Neutrophil (primary cell): ENCODE results near the gene NOL9.

Experiments
- H3K27ac ChIP-seq: fragments of 200-600 bp; sonication (generic); 2 replicates; pipeline ENCODE4 v1.5.1; 2016; ENCODE audit warnings: mild to moderate bottlenecking, moderate library complexity
- H3K27me3 ChIP-seq: fragments of 200-600 bp; sonication (generic); 2 replicates; pipeline ENCODE4 v1.6.0; 2016; ENCODE audit warnings: mild to moderate bottlenecking
- H3K36me3 ChIP-seq: fragments of 200-600 bp; sonication (generic); 2 replicates; pipeline ENCODE4 v1.5.1; 2017
- H3K4me1 ChIP-seq, 2 experiments: fragments of 200-600 bp in 1 of 2; sonication (generic) in 1 of 2; 1 replicate in 1 of 2; 2 replicates in 1 of 2; pipeline versions ENCODE4 v1.5.1 to v1.6.1; 2013 to 2016; ENCODE audit warnings: low read depth in 1 of 2, low read length in 1 of 2, mild to moderate bottlenecking in 1 of 2, moderate library complexity in 1 of 2; ENCODE audit not compliant: control insufficient read depth in 1 of 2, insufficient read depth in 1 of 2
- H3K4me3 ChIP-seq, 2 experiments: fragments of 200-600 bp in 1 of 2; sonication (generic) in 1 of 2; 1 replicate in 1 of 2; 2 replicates in 1 of 2; pipeline ENCODE4 v1.5.1; 2013 to 2016; ENCODE audit warnings: low read depth in 1 of 2, low read length in 1 of 2, mild to moderate bottlenecking in 1 of 2, moderate library complexity in 1 of 2
- H3K9me3 ChIP-seq: fragments of 200-600 bp; sonication (generic); 2 replicates; pipeline ENCODE4 v1.5.1; 2016
- TF ChIP-seq, protein P1 (sequence below): fragments of 200-600 bp; sonication (generic); IDR thresholded peaks from 2 replicates; pipeline ENCODE4 v1.5.1; 2016; ENCODE audit warnings: antibody characterized with exemption

Gene NOL9

DNA sequence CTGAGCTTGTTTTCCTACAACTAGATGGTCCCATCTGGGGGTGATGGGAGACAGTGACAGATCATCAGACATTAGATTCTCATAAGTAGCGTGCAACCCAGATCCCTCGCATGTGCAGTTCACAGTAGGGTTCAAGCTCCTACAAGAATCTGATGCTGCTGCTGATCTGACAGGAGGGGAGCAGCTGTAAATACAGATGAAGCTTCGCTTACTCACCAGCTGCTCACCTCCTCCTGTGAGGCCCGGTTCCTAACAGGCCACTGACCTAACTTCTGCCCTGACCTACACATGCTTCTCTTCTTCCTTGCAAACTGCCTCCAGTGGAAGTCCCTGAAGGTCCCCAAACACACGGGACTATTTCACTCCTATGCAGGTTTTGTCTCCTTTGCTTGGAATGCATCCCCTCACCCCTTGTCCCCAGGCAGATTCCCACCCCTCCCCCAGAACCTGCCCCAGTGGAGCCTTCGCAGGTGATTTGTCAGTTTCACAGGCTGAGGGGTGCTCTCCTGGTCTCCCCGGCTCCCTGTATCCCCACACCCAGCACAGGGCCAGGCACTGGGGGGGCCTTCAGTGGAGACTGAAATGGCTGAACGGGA is 19.8 kb upstream of the NOL9 start:
- Histone ChIP-seq H3K27ac (no peak overlapping the region), H3K27me3 (peaks cover 18% of the 10 kb centered on the region), H3K9me3 (no peaks in the 10 kb centered on the region), H3K4me1 (peaks cover 1 to 4% of the 10 kb centered on the region in 2 experiments), H3K4me3 (no peak overlapping the region), H3K36me3 (no peaks in the 10 kb centered on the region)
- TF ChIP-seq, protein P1, sequence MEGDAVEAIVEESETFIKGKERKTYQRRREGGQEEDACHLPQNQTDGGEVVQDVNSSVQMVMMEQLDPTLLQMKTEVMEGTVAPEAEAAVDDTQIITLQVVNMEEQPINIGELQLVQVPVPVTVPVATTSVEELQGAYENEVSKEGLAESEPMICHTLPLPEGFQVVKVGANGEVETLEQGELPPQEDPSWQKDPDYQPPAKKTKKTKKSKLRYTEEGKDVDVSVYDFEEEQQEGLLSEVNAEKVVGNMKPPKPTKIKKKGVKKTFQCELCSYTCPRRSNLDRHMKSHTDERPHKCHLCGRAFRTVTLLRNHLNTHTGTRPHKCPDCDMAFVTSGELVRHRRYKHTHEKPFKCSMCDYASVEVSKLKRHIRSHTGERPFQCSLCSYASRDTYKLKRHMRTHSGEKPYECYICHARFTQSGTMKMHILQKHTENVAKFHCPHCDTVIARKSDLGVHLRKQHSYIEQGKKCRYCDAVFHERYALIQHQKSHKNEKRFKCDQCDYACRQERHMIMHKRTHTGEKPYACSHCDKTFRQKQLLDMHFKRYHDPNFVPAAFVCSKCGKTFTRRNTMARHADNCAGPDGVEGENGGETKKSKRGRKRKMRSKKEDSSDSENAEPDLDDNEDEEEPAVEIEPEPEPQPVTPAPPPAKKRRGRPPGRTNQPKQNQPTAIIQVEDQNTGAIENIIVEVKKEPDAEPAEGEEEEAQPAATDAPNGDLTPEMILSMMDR = no peak

DNA sequence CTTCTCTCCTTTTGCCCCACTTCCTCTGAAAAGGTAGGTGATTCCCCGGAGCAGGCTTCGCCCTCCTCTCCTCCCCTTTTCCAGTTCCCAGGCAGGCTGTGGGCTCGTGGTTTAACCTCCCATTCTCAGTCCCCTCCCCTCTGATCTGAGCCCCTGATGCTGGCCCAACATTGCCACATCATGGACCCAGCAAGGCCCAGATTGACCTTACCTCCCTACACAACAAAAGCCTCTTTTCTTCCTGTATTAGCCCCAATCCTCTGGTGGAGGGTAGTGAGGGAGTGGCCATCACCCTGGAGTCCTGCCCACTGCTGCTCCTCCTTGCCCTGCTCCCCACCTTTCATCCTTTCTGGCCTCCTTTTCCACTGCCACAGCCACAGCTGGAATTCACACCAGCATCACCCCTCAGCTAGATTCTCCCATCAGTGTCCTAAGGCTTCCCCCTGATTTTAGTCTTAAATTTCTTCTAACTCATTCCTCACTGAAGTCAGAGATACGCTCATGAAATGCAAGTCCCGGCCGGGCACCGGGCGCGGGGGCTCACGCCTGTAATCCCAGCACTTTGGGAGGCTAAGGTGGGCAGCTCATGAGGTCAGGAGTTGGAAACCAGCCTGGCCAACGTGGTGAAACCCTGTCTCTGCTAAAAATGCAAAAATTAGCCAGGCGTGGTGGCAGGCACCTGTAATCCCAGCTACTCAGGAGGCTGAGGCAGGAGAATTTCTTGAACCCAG is 18.5 kb upstream of the NOL9 start:
- Histone ChIP-seq H3K27ac (no peak overlapping the region), H3K36me3 (no peaks in the 10 kb centered on the region), H3K4me3 (no peak overlapping the region), H3K4me1 (no peaks in the 10 kb centered on the region), H3K27me3 (peaks cover 18% of the 10 kb centered on the region), H3K9me3 (no peaks in the 10 kb centered on the region)
- TF ChIP-seq, protein P1 = no peak

DNA sequence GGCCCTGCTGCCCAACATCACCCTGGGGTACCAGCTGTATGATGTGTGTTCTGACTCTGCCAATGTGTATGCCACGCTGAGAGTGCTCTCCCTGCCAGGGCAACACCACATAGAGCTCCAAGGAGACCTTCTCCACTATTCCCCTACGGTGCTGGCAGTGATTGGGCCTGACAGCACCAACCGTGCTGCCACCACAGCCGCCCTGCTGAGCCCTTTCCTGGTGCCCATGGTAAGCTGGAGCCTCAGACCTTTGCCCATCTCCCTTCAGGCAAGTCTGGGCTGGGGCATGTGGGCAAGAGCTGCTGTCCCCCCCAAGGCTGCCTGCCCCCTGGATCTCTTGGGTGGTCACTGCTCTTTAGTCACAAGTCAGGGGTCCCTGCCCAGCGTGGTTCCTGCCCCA is 16.7 kb upstream of the NOL9 start:
- H3K4me3 ChIP-seq = no peak overlapping the region
- TF ChIP-seq, protein P1 = no peak
- H3K27me3 ChIP-seq = peaks cover 20% of the 10 kb centered on the region
- H3K27ac ChIP-seq = no peak overlapping the region
- no peaks in the 10 kb centered on the region for H3K4me1 ChIP-seq
- H3K9me3 ChIP-seq = no peaks in the 10 kb centered on the region
- no peaks in the 10 kb centered on the region for H3K36me3 ChIP-seq

DNA sequence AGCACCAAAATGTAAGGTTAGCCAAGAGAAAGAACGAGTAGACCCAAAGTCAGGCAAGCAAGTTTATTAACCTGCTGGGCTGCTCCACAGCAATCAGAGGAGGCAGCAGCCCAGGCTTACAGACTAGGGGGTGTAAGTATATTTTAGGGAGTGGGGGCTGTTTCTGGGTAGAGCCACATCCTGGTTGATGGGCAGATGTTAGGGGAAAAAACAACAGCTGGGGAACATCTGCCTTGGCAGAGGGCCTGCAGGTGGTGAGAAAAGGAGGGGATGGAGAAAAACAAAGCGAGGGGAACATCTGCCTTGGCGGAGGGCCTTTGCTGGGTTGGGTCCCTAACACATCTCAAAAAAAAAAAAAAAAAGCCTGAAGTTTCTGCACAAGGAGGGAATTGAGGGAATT is 15.8 kb upstream of the NOL9 start:
- H3K27me3 ChIP-seq = peaks cover 29% of the 10 kb centered on the region
- H3K9me3 ChIP-seq = no peaks in the 10 kb centered on the region
- no peaks in the 10 kb centered on the region for H3K36me3 ChIP-seq
- H3K4me3 ChIP-seq = no peak overlapping the region
- no peaks in the 10 kb centered on the region for H3K4me1 ChIP-seq
- TF ChIP-seq, protein P1 = no peak
- no peak overlapping the region for H3K27ac ChIP-seq

DNA sequence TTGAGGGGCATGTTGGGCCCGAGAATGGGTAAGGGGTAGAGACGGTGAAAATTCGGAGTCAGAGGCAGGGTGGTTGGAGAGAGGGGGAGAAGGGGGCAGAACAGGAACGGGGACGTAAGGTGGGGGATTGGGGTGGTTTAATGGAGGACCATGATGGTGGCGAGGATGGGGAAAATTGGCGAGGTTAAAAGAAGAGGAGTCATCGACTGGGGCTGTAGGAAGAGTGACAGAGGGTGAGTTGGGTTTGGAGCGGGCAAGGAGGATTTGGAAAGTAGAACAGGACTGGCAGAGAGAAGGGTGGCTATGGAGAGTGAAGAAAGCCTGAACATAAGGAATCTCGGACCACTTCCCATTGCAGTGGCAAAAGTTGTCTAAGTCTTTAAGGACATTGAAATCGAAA is 14.7 kb upstream of the NOL9 start:
- Histone ChIP-seq H3K4me3 (no peak overlapping the region), H3K4me1 (no peaks in the 10 kb centered on the region), H3K9me3 (no peaks in the 10 kb centered on the region), H3K36me3 (no peaks in the 10 kb centered on the region), H3K27me3 (peaks cover 40% of the 10 kb centered on the region), H3K27ac (no peak overlapping the region)
- TF ChIP-seq, protein P1 = no peak
